HUES64 (cell line): ENCODE data around the gene HOXB8. TPM values are rescaled to one million over a fixed set of nuclear protein-coding genes. Genes with fewer than 3 reads are reported as not detected.

ENCODE experiments used
- H3K27ac ChIP-seq: 2 replicates; pipeline ENCODE4 v1.7.0; 2013; ENCODE audit warnings: low read depth, low read length, inconsistent platforms
- H3K27me3 ChIP-seq: 2 replicates; pipeline ENCODE4 v1.6.1; 2013; ENCODE audit warnings: mild to moderate bottlenecking, low read length; ENCODE audit not compliant: insufficient read depth
- H3K36me3 ChIP-seq: 2 replicates; pipeline ENCODE4 v1.6.1; 2013; ENCODE audit warnings: mild to moderate bottlenecking, low read length; ENCODE audit not compliant: insufficient read depth
- H3K4me1 ChIP-seq: 2 replicates; pipeline ENCODE4 v1.6.1; 2013; ENCODE audit warnings: mild to moderate bottlenecking, low read length, moderate library complexity; ENCODE audit not compliant: insufficient read depth
- H3K4me3 ChIP-seq: 2 replicates; pipeline ENCODE4 v1.5.1; 2013; ENCODE audit warnings: mild to moderate bottlenecking, low read length, moderate library complexity
- H3K9ac ChIP-seq: 2 replicates; pipeline ENCODE4 v1.6.1; 2013; ENCODE audit warnings: mild to moderate bottlenecking, low read depth, low read length
- H3K9me3 ChIP-seq: 2 replicates; pipeline ENCODE4 v1.6.1; 2013; ENCODE audit warnings: low read depth, low read length; ENCODE audit not compliant: insufficient read depth
- WGBS: fragments of 150-250, 120-280 bp; methylation state at CpG from one replicate; pipeline ENCODE4 v1.1.7; 2013; ENCODE audit warnings: missing lambda C conversion rate; 5-methylcytosine and 5-hydroxymethylcytosine counted together
- polyA plus RNA-seq, 2 experiments: library from polyadenylated mRNA; stranded (reverse); fragments of 50-300 nt; gene quantifications; one replicate each; pipeline ENCODE4 v1.2.3, GENCODE V29; 2013

HOXB8 gene
- polyA plus RNA-seq (2013, experiment 1 of 2): 2.6 TPM
- polyA plus RNA-seq (2013, experiment 2 of 2): 4.0 TPM

GRCh38 chr17:48615047-48615962, at the start of gene HOXB8:
Gene HOXB8 (minus strand): TSS chr17:48615292. CDS start chr17:48614704, 588 bp downstream.
- no peak within 1 kb of the TSS for H3K9ac ChIP-seq
- 9% methylated on average over 35 of the region's 41 CpGs for WGBS
- H3K9me3 ChIP-seq: no peaks in the 10 kb centered on the region
- no peak within 1 kb of the TSS for H3K4me3 ChIP-seq
- H3K27ac ChIP-seq: no peak within 1 kb of the TSS
- H3K4me1 ChIP-seq: peaks cover 2% of the 10 kb centered on the region; the same call in 1 of the 2 replicates
- no peaks in the 10 kb centered on the region for H3K36me3 ChIP-seq
- H3K27me3 ChIP-seq: peaks cover 100% of the 10 kb centered on the region

GRCh38 chr17:48663134-48663924, 48.2 kb upstream of the HOXB8 start:
- no peak overlapping the region for H3K27ac ChIP-seq
- no peaks in the 10 kb centered on the region for H3K4me1 ChIP-seq
- no peak overlapping the region for H3K9ac ChIP-seq
- H3K4me3 ChIP-seq: no peak overlapping the region
- H3K9me3 ChIP-seq: no peaks in the 10 kb centered on the region
- no peaks in the 10 kb centered on the region for H3K36me3 ChIP-seq
- 75% methylated on average over 8 of the region's 8 CpGs for WGBS
- H3K27me3 ChIP-seq: peaks cover 59% of the 10 kb centered on the region

- Histone ChIP-seq H3K27ac (no peak overlapping the region), H3K27me3 (peaks cover 72% of the 10 kb centered on the region), H3K36me3 (no peaks in the 10 kb centered on the region), H3K4me1 (no peaks in the 10 kb centered on the region), H3K9me3 (no peaks in the 10 kb centered on the region), H3K9ac (no peak overlapping the region), H3K4me3 (no peak overlapping the region)
Measured at GRCh38 chr17:48655913-48656312, 40.8 kb upstream of the HOXB8 start.

- Histone ChIP-seq H3K4me1 (0 out of 2 replicates have a peak, but pooled peaks cover 5% of the 10 kb centered on the region), H3K27me3 (peaks cover 84% of the 10 kb centered on the region)
- WGBS: no CpG with 5 or more reads among the region's 1 CpG
Measured at GRCh38 chr17:48649741-48650140, 34.6 kb upstream of the HOXB8 start.

GRCh38 chr17:48647963-48648245, 32.8 kb upstream of the HOXB8 start:
- Histone ChIP-seq H3K9me3 (no peaks in the 10 kb centered on the region), H3K4me3 (no peak overlapping the region), H3K9ac (no peak overlapping the region), H3K27ac (no peak overlapping the region), H3K27me3 (peaks cover 95% of the 10 kb centered on the region), H3K4me1 (peaks cover 5% of the 10 kb centered on the region; the same call in 1 of the 2 replicates), H3K36me3 (no peaks in the 10 kb centered on the region)
- 88% methylated on average over 1 of the region's 1 CpG for WGBS

More at GRCh38 chr17:48649741-48650140, 34.6 kb upstream of the HOXB8 start:
- no peak overlapping the region for H3K27ac ChIP-seq
- no peaks in the 10 kb centered on the region for H3K36me3 ChIP-seq
- no peak overlapping the region for H3K9ac ChIP-seq
- no peaks in the 10 kb centered on the region for H3K9me3 ChIP-seq
- no peak overlapping the region for H3K4me3 ChIP-seq

- no peak overlapping the region for H3K9ac ChIP-seq
- peak overlapping the region; percentile 37 for H3K4me3 ChIP-seq
- no peak overlapping the region for H3K27ac ChIP-seq
- no peaks in the 10 kb centered on the region for H3K36me3 ChIP-seq
- H3K27me3 ChIP-seq: peaks cover 95% of the 10 kb centered on the region
- H3K4me1 ChIP-seq: peaks cover 5% of the 10 kb centered on the region; the same call in 1 of the 2 replicates
- under 1% methylated on average over 30 of the region's 30 CpGs for WGBS
- no peaks in the 10 kb centered on the region for H3K9me3 ChIP-seq
Measured at GRCh38 chr17:48647103-48647962, 32.2 kb upstream of the HOXB8 start.

GRCh38 chr17:48646183-48647102, 31.4 kb upstream of the HOXB8 start:
- Histone ChIP-seq H3K4me1 (peaks cover 5% of the 10 kb centered on the region; the same call in 1 of the 2 replicates), H3K9me3 (no peaks in the 10 kb centered on the region), H3K27me3 (peaks cover 95% of the 10 kb centered on the region), H3K9ac (no peak overlapping the region), H3K36me3 (no peaks in the 10 kb centered on the region), H3K4me3 (peak overlapping the region; percentile 37), H3K27ac (no peak overlapping the region)
- 1% methylated on average over 79 of the region's 80 CpGs for WGBS

- H3K9me3 ChIP-seq: no peaks in the 10 kb centered on the region
- H3K4me3 ChIP-seq: peak overlapping the region; percentile 37; the same call in 1 of the 2 replicates
- H3K4me1 ChIP-seq: peaks cover 5% of the 10 kb centered on the region; the same call in 1 of the 2 replicates
- no peak overlapping the region for H3K9ac ChIP-seq
- no peak overlapping the region for H3K27ac ChIP-seq
- peaks cover 98% of the 10 kb centered on the region for H3K27me3 ChIP-seq
- no peaks in the 10 kb centered on the region for H3K36me3 ChIP-seq
- 22% methylated on average over 14 of the region's 14 CpGs for WGBS
Measured at GRCh38 chr17:48645639-48646182, 30.6 kb upstream of the HOXB8 start.

- Histone ChIP-seq H3K9ac (no peak overlapping the region), H3K4me3 (no peak overlapping the region), H3K4me1 (peaks cover 5% of the 10 kb centered on the region; the same call in 1 of the 2 replicates), H3K27ac (no peak overlapping the region), H3K36me3 (no peaks in the 10 kb centered on the region), H3K9me3 (no peaks in the 10 kb centered on the region), H3K27me3 (peaks cover 100% of the 10 kb centered on the region)
- 42% methylated on average over 6 of the region's 6 CpGs for WGBS
Measured at GRCh38 chr17:48644910-48645557, 29.9 kb upstream of the HOXB8 start.
